Measurements from ENCODE around the gene SETD4. TPM values are rescaled to one million over a fixed set of nuclear protein-coding genes. Genes with fewer than 3 reads are reported as not detected.

Gene SETD4
- total and polyA plus RNA-seq, 2 donors (not counting 1 experiment from before 2014, with no cell fraction given) = 15.1 to 48.5 TPM

GRCh38 chr21:36079010-36079649, 18.8 kb upstream of the SETD4 start:
- H3K79me2 ChIP-seq (ENCODE audit: control insufficient read depth, insufficient read depth, low read length) = no peaks in the 10 kb centered on the region
- DNase-seq = peak; percentile 61
- H3K4me2 ChIP-seq (replicated peaks; ENCODE audit: low read depth, low read length, poor library complexity, severe bottlenecking) = peak overlapping the region; percentile 57
- peak overlapping the region; percentile 35 to 51 for H3K27ac ChIP-seq (ENCODE audit: low read length in 2 of 2)
- CTCF ChIA-PET = interaction anchor here (0.6 to 1.7 kb wide), 3 partner anchors 34 to 269 kb away, joined by 3 to 6 read pairs (median 4); no protein-coding TSS in a partner anchor
- no peak overlapping the region for H3K9ac ChIP-seq (ENCODE audit: low read length)
- ATAC-seq (ENCODE audit: low read depth) = peak; percentile 79
- peaks cover 26 to 29% of the 10 kb centered on the region in 2 donors for H3K4me1 ChIP-seq (ENCODE audit: control insufficient read depth in 2 of 2, insufficient read depth in 2 of 2, low read length in 2 of 2)
- peaks cover 0 to 3% (median 0%) of the 10 kb centered on the region in 3 donors for H3K9me3 ChIP-seq (ENCODE audit: control extremely low read depth in 1 of 3, control insufficient read depth in 2 of 3, insufficient read depth in 1 of 3, low read length in 2 of 3)
- Mint-ChIP-seq H3K4me3 (peak overlapping the region; percentile 64), H3K27me3 (no peaks in the 10 kb centered on the region), H3K27ac (peak overlapping the region; percentile 90), H3K4me1 (peaks cover 37% of the 10 kb centered on the region), H3K9me3 (ENCODE audit: insufficient read depth) (no peaks in the 10 kb centered on the region)
- WGBS (ENCODE audit: insufficient coverage) = 52% methylated on average over 12 of the region's 14 CpGs
- POLR2A ChIA-PET = interaction anchor here (1.9 kb wide), 1 partner anchor 10 kb away, joined by 8 read pairs; the partner anchor contains the start of gene CBR1
- no peaks in the 10 kb centered on the region for H3K36me3 ChIP-seq (replicated peaks in 1 of 2; ENCODE audit: control extremely low read depth in 1 of 2, control insufficient read depth in 1 of 2, extremely low read depth in 1 of 2, insufficient read depth in 2 of 2, low read length in 1 of 2)
- H2AFZ ChIP-seq (ENCODE audit: insufficient read depth, low read depth, low read length, poor library complexity, severe bottlenecking) = peak overlapping the region; percentile 68
- H3K4me3 ChIP-seq (ENCODE audit: control extremely low read depth in 1 of 5, extremely low read depth in 1 of 5, insufficient read depth in 1 of 5, low read depth in 2 of 5, low read length in 4 of 5) = peak overlapping the region in 1 of 5 experiments; percentile 20
- TF ChIP-seq CTCF (IDR thresholded peaks at IDR 0.05) = no peak
- no peak for TF ChIP-seq EZH2 (IDR thresholded peaks at IDR 0.05; ENCODE audit: borderline replicate concordance, insufficient read depth, low read depth, low read length, poor library complexity, severe bottlenecking)
- H3K27me3 ChIP-seq (replicated peaks in 1 of 4; ENCODE audit: control extremely low read depth in 1 of 4, control insufficient read depth in 3 of 4, insufficient read depth in 4 of 4, low read length in 3 of 4) = no peaks in the 10 kb centered on the region
- intact Hi-C loops (cut with micrococcal nuclease) = loop anchor here (5.0 kb wide), 1 partner anchor 147 kb away; no protein-coding TSS in a partner anchor
- no peaks in the 10 kb centered on the region for H4K20me1 ChIP-seq (ENCODE audit: control insufficient read depth, insufficient read depth, low read length, poor library complexity, severe bottlenecking)

- no peak overlapping the region for H3K27ac ChIP-seq (ENCODE audit: low read length in 2 of 2)
- intact Hi-C loops (cut with micrococcal nuclease) = loop anchor here (1.0 to 5.0 kb wide), 3 partner anchors 8 to 145 kb away; partner anchors contain the start of gene SETD4
- H3K4me1 Mint-ChIP-seq = peaks cover 41% of the 10 kb centered on the region
- H2AFZ ChIP-seq (ENCODE audit: insufficient read depth, low read depth, low read length, poor library complexity, severe bottlenecking) = peak overlapping the region; percentile 46
- H3K9me3 ChIP-seq (ENCODE audit: control extremely low read depth in 1 of 3, control insufficient read depth in 2 of 3, insufficient read depth in 1 of 3, low read length in 2 of 3) = peaks cover 0 to 3% (median 0%) of the 10 kb centered on the region in 3 donors
- no peak overlapping the region for H3K9ac ChIP-seq (ENCODE audit: low read length)
- ChIA-PET POLR2A (interaction anchor here (1.6 kb wide), 1 partner anchor 18 kb away, joined by 5 read pairs; the partner anchor contains the start of gene SETD4), CTCF (interaction anchor here (0.6 to 1.7 kb wide), 2 partner anchors 35 to 50 kb away, joined by 3 to 6 read pairs; no protein-coding TSS in a partner anchor)
- H3K27me3 Mint-ChIP-seq = no peaks in the 10 kb centered on the region
- ATAC-seq (ENCODE audit: low read depth) = no peak
- DNase-seq = no peak
- H3K4me3 Mint-ChIP-seq = peak overlapping the region; percentile 16
- TF ChIP-seq CTCF (IDR thresholded peaks at IDR 0.05) (no peak), EZH2 (IDR thresholded peaks at IDR 0.05; ENCODE audit: borderline replicate concordance, insufficient read depth, low read depth, low read length, poor library complexity, severe bottlenecking) (no peak)
- no peaks in the 10 kb centered on the region for H3K9me3 Mint-ChIP-seq (ENCODE audit: insufficient read depth)
- H3K4me1 ChIP-seq (ENCODE audit: control insufficient read depth in 2 of 2, insufficient read depth in 2 of 2, low read length in 2 of 2) = peaks cover 26 to 29% of the 10 kb centered on the region in 2 donors
- 80% methylated on average over 6 of the region's 9 CpGs for WGBS (ENCODE audit: insufficient coverage)
- H3K79me2 ChIP-seq (ENCODE audit: control insufficient read depth, insufficient read depth, low read length) = no peaks in the 10 kb centered on the region
- H3K27me3 ChIP-seq (replicated peaks in 1 of 4; ENCODE audit: control extremely low read depth in 1 of 4, control insufficient read depth in 3 of 4, insufficient read depth in 4 of 4, low read length in 3 of 4) = no peaks in the 10 kb centered on the region
- H3K27ac Mint-ChIP-seq = peak overlapping the region; percentile 33
- H3K4me2 ChIP-seq (replicated peaks; ENCODE audit: low read depth, low read length, poor library complexity, severe bottlenecking) = peak overlapping the region; percentile 46
- H3K4me3 ChIP-seq (ENCODE audit: control extremely low read depth in 1 of 5, extremely low read depth in 1 of 5, insufficient read depth in 1 of 5, low read depth in 2 of 5, low read length in 4 of 5) = no peak overlapping the region
- H3K36me3 ChIP-seq (replicated peaks in 1 of 2; ENCODE audit: control extremely low read depth in 1 of 2, control insufficient read depth in 1 of 2, extremely low read depth in 1 of 2, insufficient read depth in 2 of 2, low read length in 1 of 2) = peaks cover 0 to under 1% of the 10 kb centered on the region in 2 experiments
- H4K20me1 ChIP-seq (ENCODE audit: control insufficient read depth, insufficient read depth, low read length, poor library complexity, severe bottlenecking) = no peaks in the 10 kb centered on the region
Measured at GRCh38 chr21:36077758-36078157, 17.4 kb upstream of the SETD4 start.
